ENCODE data around the gene EVC.

DNA sequence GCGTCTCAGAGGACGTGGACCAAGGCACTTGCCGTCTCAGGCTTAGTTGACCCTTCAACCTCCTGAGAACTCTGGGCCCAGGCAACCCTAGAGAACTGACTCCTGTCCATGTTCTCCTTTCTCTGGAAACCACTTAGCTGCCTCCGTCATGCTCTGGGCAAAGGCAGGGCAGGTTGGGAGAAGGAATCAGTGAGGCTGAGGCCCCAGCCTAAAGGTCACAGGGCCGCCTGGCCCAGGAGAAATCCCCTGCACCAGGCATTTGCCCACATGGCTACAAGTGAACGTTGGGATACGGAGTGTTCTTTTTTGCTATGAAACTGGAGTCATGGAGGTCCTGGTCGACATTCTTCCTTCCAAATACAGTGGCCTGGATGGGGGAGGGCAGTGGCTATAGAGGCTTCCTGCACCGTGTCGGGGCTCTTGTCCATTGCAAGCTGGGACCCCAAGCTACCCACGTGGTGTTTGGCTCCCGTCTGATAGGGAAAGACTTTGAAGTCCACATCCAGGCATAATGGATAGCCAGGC is 105.9 kb downstream of the EVC start:
- TF ChIP-seq, protein P1, sequence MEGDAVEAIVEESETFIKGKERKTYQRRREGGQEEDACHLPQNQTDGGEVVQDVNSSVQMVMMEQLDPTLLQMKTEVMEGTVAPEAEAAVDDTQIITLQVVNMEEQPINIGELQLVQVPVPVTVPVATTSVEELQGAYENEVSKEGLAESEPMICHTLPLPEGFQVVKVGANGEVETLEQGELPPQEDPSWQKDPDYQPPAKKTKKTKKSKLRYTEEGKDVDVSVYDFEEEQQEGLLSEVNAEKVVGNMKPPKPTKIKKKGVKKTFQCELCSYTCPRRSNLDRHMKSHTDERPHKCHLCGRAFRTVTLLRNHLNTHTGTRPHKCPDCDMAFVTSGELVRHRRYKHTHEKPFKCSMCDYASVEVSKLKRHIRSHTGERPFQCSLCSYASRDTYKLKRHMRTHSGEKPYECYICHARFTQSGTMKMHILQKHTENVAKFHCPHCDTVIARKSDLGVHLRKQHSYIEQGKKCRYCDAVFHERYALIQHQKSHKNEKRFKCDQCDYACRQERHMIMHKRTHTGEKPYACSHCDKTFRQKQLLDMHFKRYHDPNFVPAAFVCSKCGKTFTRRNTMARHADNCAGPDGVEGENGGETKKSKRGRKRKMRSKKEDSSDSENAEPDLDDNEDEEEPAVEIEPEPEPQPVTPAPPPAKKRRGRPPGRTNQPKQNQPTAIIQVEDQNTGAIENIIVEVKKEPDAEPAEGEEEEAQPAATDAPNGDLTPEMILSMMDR (IDR thresholded peaks at IDR 0.05; ENCODE audit: poor library complexity), result no peak
- TF ChIP-seq EZH2 (IDR thresholded peaks at IDR 0.05; ENCODE audit: borderline replicate concordance), result no peak
